ENCODE measurements around the gene CXXC1. TPM values are rescaled to one million over a fixed set of nuclear protein-coding genes. Genes with fewer than 3 reads are reported as not detected.

Gene CXXC1
- total RNA-seq, 6 donors from 2014 or later: 49.6 to 247 (median 85.4) TPM

DNA sequence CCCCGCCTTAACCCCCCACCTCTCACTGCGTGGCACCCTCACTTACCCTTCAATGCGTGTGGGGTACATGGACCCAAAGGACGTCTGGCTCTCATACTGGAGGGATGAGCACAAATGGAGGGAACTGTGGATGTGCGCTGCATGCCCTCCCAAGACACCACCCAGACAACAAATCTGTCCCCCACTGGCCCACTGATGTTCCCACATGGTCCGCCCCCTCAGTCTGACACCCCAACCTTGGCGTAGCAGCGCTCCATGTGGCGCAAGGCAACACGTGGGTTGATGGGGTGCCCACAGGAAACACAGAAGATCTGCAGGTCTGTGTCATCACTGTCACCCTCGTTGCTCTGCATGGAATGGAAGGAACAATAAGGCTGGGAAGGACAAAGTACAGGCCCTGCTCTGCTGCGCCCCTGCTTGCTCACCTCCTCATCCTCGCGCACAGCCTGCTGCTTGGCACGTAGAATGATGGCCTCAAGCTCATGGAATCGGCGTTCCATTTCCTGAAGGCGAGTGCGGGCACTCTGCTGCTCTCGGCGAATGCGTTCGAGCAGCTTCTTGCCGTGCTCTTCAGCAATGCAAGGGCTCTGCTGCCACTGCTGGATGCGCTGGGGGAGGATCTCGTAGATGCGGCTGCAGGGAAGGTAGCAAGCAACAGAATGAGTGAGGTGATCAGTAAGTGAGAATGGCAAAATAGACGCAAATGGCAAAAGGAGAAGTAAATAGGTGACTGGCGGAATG is 3.9 kb downstream of the CXXC1 start:
- Histone ChIP-seq H3K9me3 (no peaks in the 10 kb centered on the region), H3K4me3 (no peak overlapping the region), H3K4me1 (peaks cover 28 to 48% (median 33%) of the 10 kb centered on the region in 4 donors), H3K36me3 (peaks cover 7 to 43% (median 35%) of the 10 kb centered on the region in 4 donors), H3K27me3 (no peaks in the 10 kb centered on the region), H3K27ac (no peak overlapping the region)
- DNase-seq: peak in 1 of 2 donors; percentile 48
- WGBS, 2 donors: 89 to 94% methylated on average over 23 to 29 of the region's 29 CpGs
- ATAC-seq (ENCODE audit: low FRiP score in 2 of 2): no peak
- TF ChIP-seq POLR2A (IDR thresholded peaks at IDR 0.05) (no peak), EP300 (IDR thresholded peaks at IDR 0.05) (no peak), POLR2AphosphoS5 (IDR thresholded peaks at IDR 0.05) (no peak)
- TF ChIP-seq, protein P1, sequence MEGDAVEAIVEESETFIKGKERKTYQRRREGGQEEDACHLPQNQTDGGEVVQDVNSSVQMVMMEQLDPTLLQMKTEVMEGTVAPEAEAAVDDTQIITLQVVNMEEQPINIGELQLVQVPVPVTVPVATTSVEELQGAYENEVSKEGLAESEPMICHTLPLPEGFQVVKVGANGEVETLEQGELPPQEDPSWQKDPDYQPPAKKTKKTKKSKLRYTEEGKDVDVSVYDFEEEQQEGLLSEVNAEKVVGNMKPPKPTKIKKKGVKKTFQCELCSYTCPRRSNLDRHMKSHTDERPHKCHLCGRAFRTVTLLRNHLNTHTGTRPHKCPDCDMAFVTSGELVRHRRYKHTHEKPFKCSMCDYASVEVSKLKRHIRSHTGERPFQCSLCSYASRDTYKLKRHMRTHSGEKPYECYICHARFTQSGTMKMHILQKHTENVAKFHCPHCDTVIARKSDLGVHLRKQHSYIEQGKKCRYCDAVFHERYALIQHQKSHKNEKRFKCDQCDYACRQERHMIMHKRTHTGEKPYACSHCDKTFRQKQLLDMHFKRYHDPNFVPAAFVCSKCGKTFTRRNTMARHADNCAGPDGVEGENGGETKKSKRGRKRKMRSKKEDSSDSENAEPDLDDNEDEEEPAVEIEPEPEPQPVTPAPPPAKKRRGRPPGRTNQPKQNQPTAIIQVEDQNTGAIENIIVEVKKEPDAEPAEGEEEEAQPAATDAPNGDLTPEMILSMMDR (IDR thresholded peaks at IDR 0.05): no peak

DNA sequence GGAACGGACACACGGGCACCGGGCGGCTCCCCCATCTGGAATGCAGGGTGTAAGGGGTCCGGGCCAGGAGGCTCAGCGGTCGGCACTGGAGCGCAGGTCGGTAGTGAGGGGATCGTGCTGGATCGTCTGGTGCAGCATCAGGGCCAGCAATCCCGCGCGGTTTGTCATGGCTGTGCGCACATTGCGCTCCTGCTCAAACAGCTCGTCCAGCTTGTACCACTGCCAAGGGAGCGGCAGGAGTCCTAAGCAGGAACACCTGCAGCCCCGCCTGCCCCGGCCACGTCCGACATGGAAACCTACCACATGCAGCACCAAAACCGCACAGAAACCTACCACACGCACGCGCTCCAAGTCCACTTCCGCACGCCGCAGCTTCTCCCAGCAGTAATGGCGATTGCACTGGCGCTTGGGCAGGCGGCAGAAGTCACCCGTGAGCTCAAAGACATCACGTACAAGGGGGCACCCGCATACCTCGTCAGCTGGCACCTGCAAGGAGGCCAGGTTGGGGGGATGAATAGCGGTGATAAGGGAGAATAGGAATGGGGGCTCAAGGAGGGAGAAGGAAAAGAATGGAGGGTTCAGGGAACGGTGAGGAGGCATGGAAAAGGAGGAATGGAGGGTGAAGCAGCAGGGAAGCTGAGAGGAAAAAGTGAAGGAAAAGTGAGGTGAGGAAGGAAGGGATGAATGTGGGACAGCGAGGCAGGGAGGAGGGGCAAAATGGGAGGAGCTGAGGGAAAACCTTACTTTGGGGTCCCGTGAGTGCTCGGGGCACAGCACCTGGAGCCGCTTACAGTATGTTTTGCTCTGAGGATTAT is 4.8 kb downstream of the CXXC1 start:
- Histone ChIP-seq H3K9me3 (no peaks in the 10 kb centered on the region), H3K27me3 (no peaks in the 10 kb centered on the region), H3K36me3 (peaks cover 7 to 48% (median 35%) of the 10 kb centered on the region in 4 donors), H3K4me1 (peaks cover 24 to 43% (median 32%) of the 10 kb centered on the region in 4 donors), H3K27ac (peak overlapping the region in 1 of 4 donors; percentile 98), H3K4me3 (peak overlapping the region in 2 of 4 donors; percentile 63 to 81)
- WGBS, 2 donors: 92 to 93% methylated on average over 35 to 42 of the region's 42 CpGs
- DNase-seq (peak in 1 of 2 donors; percentile 84), ATAC-seq (ENCODE audit: low FRiP score in 2 of 2) (no peak)
- no peak for TF ChIP-seq EP300 (IDR thresholded peaks at IDR 0.05)
- no peak for TF ChIP-seq POLR2A (IDR thresholded peaks at IDR 0.05)
- no peak for TF ChIP-seq POLR2AphosphoS5 (IDR thresholded peaks at IDR 0.05)
- TF ChIP-seq, protein P1 (IDR thresholded peaks at IDR 0.05): no peak

DNA sequence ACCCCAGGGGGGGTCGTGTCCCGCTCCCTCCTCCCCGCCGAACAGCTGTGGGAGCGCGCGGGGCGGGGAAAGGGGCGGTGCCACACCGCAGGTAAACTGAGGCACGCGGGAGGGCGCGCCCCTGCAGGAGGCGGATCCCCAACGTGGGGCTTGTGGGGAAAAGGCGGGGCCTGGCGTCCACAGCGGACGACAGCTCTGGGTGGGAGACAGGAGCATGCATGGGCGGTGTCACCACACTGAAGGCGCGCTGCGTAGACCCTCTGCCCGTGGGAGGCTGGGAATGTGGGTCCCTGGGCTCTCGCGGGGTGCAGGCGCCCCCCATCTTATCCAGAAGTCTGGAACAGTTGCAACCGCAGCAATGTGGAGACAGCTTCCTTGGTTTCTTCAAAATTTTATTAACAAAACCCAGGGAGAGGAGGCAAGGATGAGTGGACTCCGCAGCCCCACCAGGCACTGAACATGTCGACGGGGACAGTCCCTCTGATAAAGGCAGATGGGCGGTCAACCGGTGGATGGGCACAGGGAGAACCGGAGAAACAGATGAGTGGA is 5.4 kb downstream of the CXXC1 start:
- Histone ChIP-seq H3K27me3 (no peaks in the 10 kb centered on the region), H3K4me3 (peak overlapping the region; percentile 47 to 87 (median 72)), H3K9me3 (no peaks in the 10 kb centered on the region), H3K4me1 (peaks cover 24 to 43% (median 32%) of the 10 kb centered on the region in 4 donors), H3K27ac (peak overlapping the region; percentile 86 to 98 (median 94)), H3K36me3 (peaks cover 7 to 55% (median 37%) of the 10 kb centered on the region in 4 donors)
- no peak for TF ChIP-seq EP300 (IDR thresholded peaks at IDR 0.05)
- TF ChIP-seq, protein P1 (IDR thresholded peaks at IDR 0.05): no peak
- no peak for TF ChIP-seq POLR2AphosphoS5 (IDR thresholded peaks at IDR 0.05)
- TF ChIP-seq POLR2A (IDR thresholded peaks at IDR 0.05): no peak
- no peak for ATAC-seq (ENCODE audit: low FRiP score in 2 of 2)
- no peak for DNase-seq
- WGBS, 2 donors: 45 to 86% methylated on average over 6 to 31 of the region's 35 CpGs

DNA sequence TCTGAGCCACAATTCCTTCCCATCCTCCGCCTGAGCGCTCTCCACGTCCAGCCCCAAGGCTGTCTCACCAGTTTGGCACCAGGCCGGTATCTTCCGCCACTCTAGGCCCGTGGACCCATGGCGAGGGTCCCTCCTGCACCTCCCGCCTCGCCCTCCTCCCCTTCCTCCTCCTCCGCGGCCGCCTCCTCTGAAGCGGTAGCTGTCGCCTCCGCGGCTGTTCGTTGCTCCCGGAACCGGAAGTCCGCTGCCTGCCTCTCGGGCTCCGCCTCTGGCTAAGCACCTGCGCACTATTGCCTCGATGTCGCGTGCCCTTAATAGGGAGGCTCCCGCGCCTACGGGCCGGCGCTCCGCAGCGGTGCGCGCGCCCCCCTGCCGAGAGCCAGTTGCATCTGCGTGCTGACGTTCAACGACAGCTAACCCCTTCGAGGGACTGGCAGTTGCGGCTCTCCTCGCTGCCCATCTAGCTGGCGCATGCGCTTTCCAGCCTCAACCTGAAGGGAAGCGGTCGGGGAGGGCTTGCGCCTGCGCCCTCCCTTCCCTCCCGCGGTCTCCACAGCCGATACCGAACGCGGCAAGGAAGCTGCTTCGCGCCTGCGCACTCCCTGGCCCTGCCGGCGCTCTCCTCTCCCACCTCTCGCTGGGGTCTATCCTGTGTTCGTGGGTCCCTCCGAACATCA is 6.1 kb downstream of the CXXC1 start, which contains the start of gene MBD1:
Gene MBD1 (minus strand): TSS at position 229 of the 677 bp plus-strand sequence. CDS start 1,531 bp downstream, outside the sequence.
- ATAC-seq (ENCODE audit: low FRiP score in 2 of 2) (peak; percentile 96), DNase-seq (peak; percentile 98)
- H3K27ac ChIP-seq: peak within 1 kb of the TSS; percentile 86 to 98 (median 94)
- peak within 1 kb of the TSS; percentile 47 to 87 (median 72) for H3K4me3 ChIP-seq
- H3K36me3 ChIP-seq: peaks cover 13 to 61% (median 43%) of the 10 kb centered on the region in 4 donors
- no peaks in the 10 kb centered on the region for H3K9me3 ChIP-seq
- no peaks in the 10 kb centered on the region for H3K27me3 ChIP-seq
- 0% methylated on average over 8 to 59 of the region's 63 CpGs for WGBS, 2 donors
- peaks cover 22 to 37% (median 27%) of the 10 kb centered on the region in 4 donors for H3K4me1 ChIP-seq
- TF ChIP-seq EP300 (IDR thresholded peaks at IDR 0.05) (peak in 1 of 4 donors; percentile 52), POLR2A (IDR thresholded peaks at IDR 0.05) (peak in 3 of 4 donors; percentile 79 to 96 (median 86)), POLR2AphosphoS5 (IDR thresholded peaks at IDR 0.05) (peak; percentile 96 to 97)
- TF ChIP-seq, protein P1 (IDR thresholded peaks at IDR 0.05): peak in 4 of 6 experiments; percentile 59 to 81 (median 67)

Measured in upper lobe of left lung (tissue), 6 donors.